ENCODE data around the gene ZNF358. TPM values are rescaled to one million over a fixed set of nuclear protein-coding genes. Genes with fewer than 3 reads are reported as not detected.

ZNF358 gene
- total RNA-seq, 5 donors from 2014 or later (not counting 1 experiment from before 2014, with no cell fraction given): 4.3 to 10.3 (median 8.5) TPM

DNA sequence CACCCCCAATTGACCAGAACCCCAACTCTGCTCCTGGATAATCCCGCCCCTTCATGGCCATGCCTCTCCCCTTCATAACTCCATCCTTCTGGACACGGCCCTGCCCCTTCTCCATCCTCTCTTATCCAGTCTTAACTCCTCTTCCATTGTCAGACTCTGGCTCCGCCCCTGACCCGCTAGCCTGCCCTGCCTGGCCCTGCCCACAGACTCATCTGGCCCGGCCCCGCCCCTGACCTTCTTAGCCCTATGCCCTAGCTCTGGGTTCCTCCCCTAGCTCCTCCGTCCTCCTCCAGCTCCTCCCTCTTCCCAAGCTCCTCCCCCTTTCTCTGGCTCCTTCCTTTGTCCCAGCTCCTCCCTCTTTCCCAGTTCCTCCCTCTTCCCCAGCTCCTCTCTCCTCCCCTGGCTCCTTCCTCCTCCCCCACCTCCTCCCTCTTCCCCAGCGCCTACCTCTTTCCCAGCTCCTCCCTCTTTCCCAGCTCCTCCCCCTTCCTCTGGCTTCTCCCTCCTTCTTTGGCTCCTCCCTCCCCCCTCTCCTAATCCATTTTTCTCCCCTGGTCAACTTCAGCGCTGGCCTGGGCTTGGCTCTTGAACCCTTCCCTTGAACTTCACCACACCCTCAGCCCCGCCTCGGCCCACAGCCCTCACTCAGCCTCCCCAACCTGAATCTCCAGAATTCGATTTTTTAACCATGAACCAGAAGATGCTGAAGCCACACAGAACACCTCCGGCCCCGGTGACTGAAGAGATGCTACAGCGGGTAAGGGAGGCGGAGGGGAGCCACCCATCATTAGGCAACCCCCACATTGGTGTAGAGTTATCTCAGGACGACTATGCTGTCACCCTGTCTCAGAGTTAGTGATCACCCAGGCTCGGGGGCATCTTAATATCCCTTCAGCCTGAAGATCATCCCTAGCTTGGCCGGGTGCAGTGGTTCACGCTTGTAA, 9.2 kb upstream of the ZNF358 start:
- peaks cover 19 to 34% of the 10 kb centered on the region in 2 donors for H3K27me3 Mint-ChIP-seq
- DNase-seq (peak in 16 of 35 experiments; percentile 24 to 51 (median 42)), ATAC-seq (replicated peaks in 1 of 4) (peak; percentile 35 to 58 (median 56))
- CTCF ChIA-PET: interaction anchor here (0.6 to 0.7 kb wide), 2 partner anchors 9 to 110 kb away, joined by 3 read pairs; a partner anchor contains a TSS
- peaks cover 0 to 19% of the 10 kb centered on the region in 2 experiments for H3K4me1 ChIP-seq (ENCODE audit: control insufficient read depth in 1 of 2, extremely low read depth in 1 of 2, insufficient read depth in 2 of 2, low read length in 2 of 2)
- H3K36me3 Mint-ChIP-seq: no peaks in the 10 kb centered on the region
- POLR2A ChIA-PET: interaction anchor here in 1 of 2 donors (0.6 kb wide), 1 partner anchor 84 kb away, joined by 3 read pairs; no protein-coding TSS in a partner anchor
- no peaks in the 10 kb centered on the region for H3K9me3 ChIP-seq
- H3K9me3 Mint-ChIP-seq: no peaks in the 10 kb centered on the region
- H3K27ac ChIP-seq (ENCODE audit: low read length): no peak overlapping the region
- no peaks in the 10 kb centered on the region for H3K36me3 ChIP-seq (ENCODE audit: control insufficient read depth in 2 of 2, extremely low read depth in 1 of 2, insufficient read depth in 1 of 2, low read length in 1 of 2)
- no peak overlapping the region for H3K27ac Mint-ChIP-seq
- H3K4me1 Mint-ChIP-seq: peaks cover 9 to 12% (median 10%) of the 10 kb centered on the region in 3 donors
- peaks cover 2 to 72% of the 10 kb centered on the region in 2 experiments for H3K27me3 ChIP-seq (replicated peaks in 1 of 2; ENCODE audit: control insufficient read depth in 2 of 2, extremely low read depth in 1 of 2, insufficient read depth in 2 of 2, low read length in 1 of 2)
- WGBS (ENCODE audit: insufficient coverage): 54% methylated on average over 20 of the region's 20 CpGs
- H3K4me3 ChIP-seq (ENCODE audit: control insufficient read depth in 1 of 2, extremely low read depth in 1 of 2, low read length in 1 of 2): no peak overlapping the region
- H3K4me3 Mint-ChIP-seq: peak overlapping the region in 1 of 3 donors; percentile 25

DNA sequence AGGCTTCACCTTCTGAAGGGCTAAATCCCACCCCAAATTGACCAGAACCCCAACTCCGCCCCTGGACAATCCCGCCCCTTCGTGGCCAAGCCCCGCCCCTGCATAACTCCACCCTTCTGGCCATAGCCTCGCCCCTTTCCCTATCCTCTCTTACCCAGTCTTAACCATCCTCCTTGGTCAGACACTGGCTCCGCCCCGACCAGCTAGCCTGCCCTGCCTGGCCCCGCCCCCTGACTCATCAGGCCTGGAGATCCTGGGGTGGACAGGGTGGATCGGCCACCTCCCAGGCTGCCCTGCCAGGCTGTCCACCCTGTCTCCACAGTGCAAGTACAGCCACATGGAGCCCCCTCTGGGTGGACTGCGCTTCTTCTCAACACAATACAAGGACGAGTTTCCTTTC, 8.0 kb upstream of the ZNF358 start:
- no peaks in the 10 kb centered on the region for H3K9me3 Mint-ChIP-seq
- no peaks in the 10 kb centered on the region for H3K36me3 ChIP-seq (ENCODE audit: control insufficient read depth in 2 of 2, extremely low read depth in 1 of 2, insufficient read depth in 1 of 2, low read length in 1 of 2)
- ATAC-seq (replicated peaks in 1 of 4): peak in 1 of 4 experiments; percentile 19
- H3K27me3 Mint-ChIP-seq: peaks cover 15 to 27% of the 10 kb centered on the region in 2 donors
- H3K4me1 ChIP-seq (ENCODE audit: control insufficient read depth in 1 of 2, extremely low read depth in 1 of 2, insufficient read depth in 2 of 2, low read length in 2 of 2): peaks cover 0 to 19% of the 10 kb centered on the region in 2 experiments
- peak in 1 of 35 experiments; percentile 46 for DNase-seq
- H3K27ac Mint-ChIP-seq: no peak overlapping the region
- H3K4me1 Mint-ChIP-seq: peaks cover 9 to 12% (median 10%) of the 10 kb centered on the region in 3 donors
- ChIA-PET CTCF (no interaction called here), POLR2A (no interaction called here)
- 47% methylated on average over 11 of the region's 11 CpGs for WGBS (ENCODE audit: insufficient coverage)
- H3K27ac ChIP-seq (ENCODE audit: low read length): no peak overlapping the region
- no peak overlapping the region for H3K4me3 Mint-ChIP-seq
- H3K36me3 Mint-ChIP-seq: no peaks in the 10 kb centered on the region
- no peaks in the 10 kb centered on the region for H3K9me3 ChIP-seq
- H3K4me3 ChIP-seq (ENCODE audit: control insufficient read depth in 1 of 2, extremely low read depth in 1 of 2, low read length in 1 of 2): no peak overlapping the region
- H3K27me3 ChIP-seq (replicated peaks in 1 of 2; ENCODE audit: control insufficient read depth in 2 of 2, extremely low read depth in 1 of 2, insufficient read depth in 2 of 2, low read length in 1 of 2): peaks cover 2 to 62% of the 10 kb centered on the region in 2 experiments

DNA sequence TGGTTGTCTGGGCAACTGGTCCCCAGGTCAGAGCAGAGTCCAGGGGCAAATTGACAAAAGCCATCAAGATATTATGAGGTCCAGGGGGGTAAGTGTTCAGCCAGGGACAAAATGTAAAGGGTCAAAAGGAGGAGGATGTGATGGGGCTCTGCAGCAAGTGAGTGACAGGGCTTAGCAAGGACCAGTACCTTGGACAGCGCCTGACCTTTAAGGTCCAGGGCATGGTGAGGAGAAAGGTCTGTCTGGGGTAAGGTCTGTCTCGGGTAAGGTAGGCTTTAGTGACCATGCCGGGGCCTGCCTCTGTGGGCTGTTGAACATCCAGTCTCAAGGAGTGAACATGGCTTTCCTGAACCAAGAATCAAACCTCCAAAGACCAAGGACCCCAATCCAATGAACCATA, 6.3 kb upstream of the ZNF358 start:
- DNase-seq (no peak), ATAC-seq (replicated peaks in 1 of 4) (no peak)
- Histone ChIP-seq H3K27me3 (replicated peaks in 1 of 2; ENCODE audit: control insufficient read depth in 2 of 2, extremely low read depth in 1 of 2, insufficient read depth in 2 of 2, low read length in 1 of 2) (peaks cover 3 to 50% of the 10 kb centered on the region in 2 experiments), H3K4me3 (ENCODE audit: control insufficient read depth in 1 of 2, extremely low read depth in 1 of 2, low read length in 1 of 2) (no peak overlapping the region), H3K36me3 (ENCODE audit: control insufficient read depth in 2 of 2, extremely low read depth in 1 of 2, insufficient read depth in 1 of 2, low read length in 1 of 2) (no peaks in the 10 kb centered on the region), H3K9me3 (no peaks in the 10 kb centered on the region), H3K27ac (ENCODE audit: low read length) (no peak overlapping the region), H3K4me1 (ENCODE audit: control insufficient read depth in 1 of 2, extremely low read depth in 1 of 2, insufficient read depth in 2 of 2, low read length in 2 of 2) (peaks cover 0 to 19% of the 10 kb centered on the region in 2 experiments)
- Mint-ChIP-seq H3K27ac (peak overlapping the region in 1 of 2 donors; percentile 10), H3K9me3 (no peaks in the 10 kb centered on the region), H3K27me3 (peaks cover 8 to 22% of the 10 kb centered on the region in 2 donors), H3K4me1 (peaks cover 9 to 15% (median 10%) of the 10 kb centered on the region in 3 donors), H3K4me3 (no peak overlapping the region), H3K36me3 (no peaks in the 10 kb centered on the region)
- WGBS (ENCODE audit: insufficient coverage): 33% methylated on average over 1 of the region's 3 CpGs
- POLR2A ChIA-PET: no interaction called here
- CTCF ChIA-PET: no interaction called here

DNA sequence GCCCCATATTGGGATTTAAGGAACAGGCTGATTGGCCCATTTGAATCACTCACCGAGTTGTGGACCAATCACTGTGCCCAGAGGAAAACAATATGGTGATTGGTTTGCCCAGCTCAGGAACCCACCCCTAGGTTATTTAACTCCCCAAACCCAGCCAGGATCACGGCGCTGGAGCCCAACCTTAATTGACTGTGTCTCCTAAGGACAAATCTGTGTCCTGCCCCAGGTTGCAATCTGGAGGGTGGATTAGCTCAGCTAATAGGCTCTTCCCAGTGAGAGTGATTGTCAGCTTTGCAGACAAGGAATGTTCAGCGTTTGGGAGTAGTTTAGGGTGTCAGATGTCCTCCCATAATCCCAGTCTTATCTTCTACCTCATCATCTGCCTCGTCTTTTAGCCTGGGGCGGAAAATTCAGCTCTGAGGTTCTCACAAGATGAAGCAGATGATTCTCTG, 3.5 kb upstream of the ZNF358 start:
- H3K9me3 Mint-ChIP-seq: no peaks in the 10 kb centered on the region
- Histone ChIP-seq H3K27me3 (replicated peaks in 1 of 2; ENCODE audit: control insufficient read depth in 2 of 2, extremely low read depth in 1 of 2, insufficient read depth in 2 of 2, low read length in 1 of 2) (peaks cover 2 to 46% of the 10 kb centered on the region in 2 experiments), H3K27ac (ENCODE audit: low read length) (no peak overlapping the region), H3K4me1 (ENCODE audit: control insufficient read depth in 1 of 2, extremely low read depth in 1 of 2, insufficient read depth in 2 of 2, low read length in 2 of 2) (peaks cover 0 to 12% of the 10 kb centered on the region in 2 experiments), H3K36me3 (ENCODE audit: control insufficient read depth in 2 of 2, extremely low read depth in 1 of 2, insufficient read depth in 1 of 2, low read length in 1 of 2) (no peaks in the 10 kb centered on the region), H3K4me3 (ENCODE audit: control insufficient read depth in 1 of 2, extremely low read depth in 1 of 2, low read length in 1 of 2) (no peak overlapping the region), H3K9me3 (no peaks in the 10 kb centered on the region)
- H3K27ac Mint-ChIP-seq: no peak overlapping the region
- peaks cover 9 to 18% (median 14%) of the 10 kb centered on the region in 3 donors for H3K4me1 Mint-ChIP-seq
- no peak for ATAC-seq (replicated peaks in 1 of 4)
- H3K27me3 Mint-ChIP-seq: peaks cover 5 to 28% of the 10 kb centered on the region in 2 donors
- POLR2A ChIA-PET: no interaction called here
- no peaks in the 10 kb centered on the region for H3K36me3 Mint-ChIP-seq
- 76% methylated on average over 3 of the region's 6 CpGs for WGBS (ENCODE audit: insufficient coverage)
- no peak for DNase-seq
- no peak overlapping the region for H3K4me3 Mint-ChIP-seq
- CTCF ChIA-PET: no interaction called here

DNA sequence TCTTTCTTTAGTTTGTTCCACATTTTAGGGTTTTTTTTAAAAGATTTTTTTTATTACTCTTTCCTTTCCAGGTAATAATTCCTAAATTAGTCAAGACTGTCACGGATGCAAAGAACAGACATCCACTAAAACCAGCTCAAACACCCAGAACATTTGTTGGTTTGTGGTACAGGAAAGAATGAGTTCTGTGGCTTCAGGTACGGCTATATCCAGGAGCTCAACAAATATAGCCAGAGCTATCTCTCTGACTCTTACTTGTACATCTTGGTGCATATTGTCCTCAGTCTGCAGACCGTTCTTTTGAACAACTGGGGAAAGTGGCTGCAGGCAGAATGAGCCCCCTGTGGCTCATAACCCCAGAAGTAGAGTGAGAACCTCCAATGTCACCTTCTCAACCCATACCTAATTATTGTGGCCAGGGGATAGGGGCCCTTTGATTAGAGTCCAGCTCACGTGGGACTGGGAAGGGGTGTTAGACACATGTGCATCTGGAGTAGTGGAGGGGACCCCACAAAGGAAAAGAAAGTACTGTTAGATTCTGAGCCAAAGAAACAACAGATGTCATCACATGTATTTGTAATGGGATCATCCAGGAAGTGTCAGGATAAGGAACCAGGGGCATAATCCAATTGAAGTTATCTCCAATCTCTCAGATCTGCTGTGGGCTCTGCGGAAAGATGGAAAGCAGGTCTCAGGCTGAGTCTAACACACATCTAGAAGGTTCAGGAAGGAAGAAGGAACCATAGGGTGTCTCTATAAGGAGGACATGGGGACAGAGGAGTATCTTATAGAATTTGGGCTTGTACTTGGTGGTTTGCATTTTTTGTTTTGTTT, 1.9 kb upstream of the ZNF358 start:
- H3K27ac ChIP-seq (ENCODE audit: low read length): no peak overlapping the region
- POLR2A ChIA-PET: no interaction called here
- H3K4me3 Mint-ChIP-seq: peak overlapping the region in 2 of 3 donors; percentile 29 to 86
- CTCF ChIA-PET: no interaction called here
- WGBS (ENCODE audit: insufficient coverage): 70% methylated on average over 2 of the region's 5 CpGs
- no peak overlapping the region for H3K4me3 ChIP-seq (ENCODE audit: control insufficient read depth in 1 of 2, extremely low read depth in 1 of 2, low read length in 1 of 2)
- H3K36me3 ChIP-seq (ENCODE audit: control insufficient read depth in 2 of 2, extremely low read depth in 1 of 2, insufficient read depth in 1 of 2, low read length in 1 of 2): no peaks in the 10 kb centered on the region
- H3K4me1 ChIP-seq (ENCODE audit: control insufficient read depth in 1 of 2, extremely low read depth in 1 of 2, insufficient read depth in 2 of 2, low read length in 2 of 2): peaks cover 0 to 12% of the 10 kb centered on the region in 2 experiments
- no peaks in the 10 kb centered on the region for H3K9me3 Mint-ChIP-seq
- peaks cover 2 to 43% of the 10 kb centered on the region in 2 experiments for H3K27me3 ChIP-seq (replicated peaks in 1 of 2; ENCODE audit: control insufficient read depth in 2 of 2, extremely low read depth in 1 of 2, insufficient read depth in 2 of 2, low read length in 1 of 2)
- ATAC-seq (replicated peaks in 1 of 4): no peak
- H3K27ac Mint-ChIP-seq: no peak overlapping the region
- no peaks in the 10 kb centered on the region for H3K36me3 Mint-ChIP-seq
- H3K27me3 Mint-ChIP-seq: peaks cover 5 to 34% of the 10 kb centered on the region in 2 donors
- DNase-seq: no peak
- no peaks in the 10 kb centered on the region for H3K9me3 ChIP-seq
- peaks cover 9 to 21% (median 17%) of the 10 kb centered on the region in 3 donors for H3K4me1 Mint-ChIP-seq

DNA sequence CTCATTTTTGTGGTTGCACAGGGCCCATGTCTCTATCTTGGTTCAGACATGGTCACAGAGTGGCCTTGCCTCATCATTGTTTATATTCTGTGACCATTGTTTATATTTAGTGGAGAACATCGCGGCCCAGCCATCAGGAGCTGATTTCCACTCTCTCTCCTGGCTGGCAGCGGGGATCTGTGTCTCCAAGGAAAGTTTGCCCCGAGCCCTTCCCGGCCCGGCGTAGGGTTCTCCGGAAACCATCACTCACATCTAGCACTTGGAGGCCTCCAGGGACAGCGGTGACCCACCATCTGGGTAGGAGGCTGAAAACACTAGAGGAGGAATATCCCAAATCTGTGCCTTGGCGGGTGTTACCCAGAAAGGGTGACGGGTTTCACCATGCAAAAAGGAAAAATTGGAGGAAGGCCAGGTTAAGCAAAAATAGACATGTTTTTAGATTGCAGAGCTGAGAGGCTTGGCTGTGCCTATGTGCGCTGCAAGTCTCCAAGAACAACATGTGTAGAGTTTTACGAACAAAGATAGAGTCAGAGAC, 726 bp upstream of the ZNF358 start:
- peaks cover 0 to 12% of the 10 kb centered on the region in 2 experiments for H3K4me1 ChIP-seq (ENCODE audit: control insufficient read depth in 1 of 2, extremely low read depth in 1 of 2, insufficient read depth in 2 of 2, low read length in 2 of 2)
- peaks cover 2 to 34% of the 10 kb centered on the region in 2 experiments for H3K27me3 ChIP-seq (replicated peaks in 1 of 2; ENCODE audit: control insufficient read depth in 2 of 2, extremely low read depth in 1 of 2, insufficient read depth in 2 of 2, low read length in 1 of 2)
- H3K27ac ChIP-seq (ENCODE audit: low read length): no peak overlapping the region
- Mint-ChIP-seq H3K27me3 (peaks cover 5 to 34% of the 10 kb centered on the region in 2 donors), H3K27ac (peak overlapping the region in 1 of 2 donors; percentile 75), H3K4me3 (peak overlapping the region; percentile 77 to 86 (median 80)), H3K4me1 (peaks cover 9 to 21% (median 17%) of the 10 kb centered on the region in 3 donors), H3K36me3 (no peaks in the 10 kb centered on the region), H3K9me3 (no peaks in the 10 kb centered on the region)
- H3K9me3 ChIP-seq: no peaks in the 10 kb centered on the region
- H3K4me3 ChIP-seq (ENCODE audit: control insufficient read depth in 1 of 2, extremely low read depth in 1 of 2, low read length in 1 of 2): no peak overlapping the region
- WGBS (ENCODE audit: insufficient coverage): 92% methylated on average over 5 of the region's 13 CpGs
- POLR2A ChIA-PET: no interaction called here
- ATAC-seq (replicated peaks in 1 of 4) (no peak), DNase-seq (no peak)
- CTCF ChIA-PET: no interaction called here
- H3K36me3 ChIP-seq (ENCODE audit: control insufficient read depth in 2 of 2, extremely low read depth in 1 of 2, insufficient read depth in 1 of 2, low read length in 1 of 2): no peaks in the 10 kb centered on the region

Measured in T-cell (primary cell).